B cell (primary cell): ENCODE measurements around the gene LRIG3. TPM values are rescaled to one million over a fixed set of nuclear protein-coding genes. Genes with fewer than 3 reads are reported as not detected.
A peak's percentile ranks its signal among the peaks of the same experiment; 100 is the strongest.

Source experiments
- ATAC-seq: fragments of 200-7000 bp; cut with Tn5 transposase; one replicate; pipeline ENCODE4 v1.10.0; 2021; ENCODE audit warnings: low read depth, mild to moderate bottlenecking, moderate number of reproducible peaks, moderate library complexity
- CTCF ChIA-PET: fragments of 350-600 bp; sonication (Branson Sonifier 250); formaldehyde crosslinking; loops from one replicate; lab custom pipeline; 2021; ENCODE audit warnings: antibody characterized with exemption, inconsistent platforms; lab: Charles Lee
- POLR2A ChIA-PET: fragments of 350-600 bp; sonication (Branson Sonifier 250); formaldehyde crosslinking; loops from one replicate; lab custom pipeline; 2021; ENCODE audit warnings: antibody characterized with exemption; lab: Charles Lee
- DNase-seq: peaks from one replicate; pipeline ENCODE4 v3.0.0; 2013
- H2AFZ ChIP-seq: 2 replicates; pipeline ENCODE4 v1.6.1; 2012; ENCODE audit warnings: mild to moderate bottlenecking, low read depth, low read length; ENCODE audit not compliant: insufficient read depth, poor library complexity, severe bottlenecking
- H3K27ac ChIP-seq, 2 donors: 1 replicate in 1 of 2; 2 replicates in 1 of 2; pipeline ENCODE4 v1.5.1; 2012 to 2013; ENCODE audit warnings: low read length in 2 of 2, mild to moderate bottlenecking in 2 of 2, moderate library complexity in 1 of 2
- H3K27me3 ChIP-seq, 4 experiments: fragments of 200-600 bp in 1 of 4; sonication (generic) in 1 of 4; replicated peaks in 1 of 4; 1 replicate in 2 of 4; 2 replicates in 2 of 4; pipeline versions ENCODE4 v1.6.1 to v1.7.0; 2013 to 2016; ENCODE audit warnings: low read length in 3 of 4, mild to moderate bottlenecking in 2 of 4, mixed read lengths in 1 of 4, moderate library complexity in 1 of 4; ENCODE audit not compliant: insufficient read depth in 4 of 4, control insufficient read depth in 3 of 4; ENCODE audit errors: control extremely low read depth in 1 of 4
- H3K36me3 ChIP-seq, 2 experiments: replicated peaks in 1 of 2; 1 replicate in 1 of 2; 2 replicates in 1 of 2; pipeline versions ENCODE4 v1.6.1 to v1.7.1; 2013; ENCODE audit warnings: low read length in 1 of 2; ENCODE audit not compliant: insufficient read depth in 2 of 2, control insufficient read depth in 1 of 2; ENCODE audit errors: control extremely low read depth in 1 of 2, extremely low read depth in 1 of 2
- H3K4me1 ChIP-seq, 2 donors: fragments of 200-600 bp in 1 of 2; sonication (generic) in 1 of 2; 1 replicate in 1 of 2; 2 replicates in 1 of 2; pipeline versions ENCODE4 v1.5.1 to v1.6.1; 2013 to 2017; ENCODE audit warnings: low read length in 2 of 2; ENCODE audit not compliant: control insufficient read depth in 2 of 2, insufficient read depth in 2 of 2
- H3K4me2 ChIP-seq: replicated peaks from 2 replicates; pipeline ENCODE3; 2012; ENCODE audit warnings: mild to moderate bottlenecking, low read depth, low read length; ENCODE audit not compliant: poor library complexity, severe bottlenecking
- H3K4me3 ChIP-seq, 5 experiments: fragments of 200-600 bp in 1 of 5; sonication (generic) in 1 of 5; 1 replicate in 3 of 5; 2 replicates in 2 of 5; pipeline versions ENCODE4 v1.5.1 to v1.7.0; 2011 to 2016; ENCODE audit warnings: low read length in 4 of 5, mild to moderate bottlenecking in 4 of 5, low read depth in 2 of 5, control low read depth in 1 of 5, moderate library complexity in 1 of 5; ENCODE audit not compliant: insufficient read depth in 1 of 5; ENCODE audit errors: control extremely low read depth in 1 of 5, extremely low read depth in 1 of 5
- H3K79me2 ChIP-seq: fragments of 200-600 bp; sonication (generic); one replicate; pipeline ENCODE4 v1.6.0; 2016; ENCODE audit warnings: low read length; ENCODE audit not compliant: control insufficient read depth, insufficient read depth
- H3K9ac ChIP-seq: fragments of 200-600 bp; sonication (generic); 2 replicates; pipeline ENCODE4 v1.6.1; 2017; ENCODE audit warnings: mild to moderate bottlenecking, low read length, moderate library complexity
- H3K9me3 ChIP-seq, 3 donors: one replicate each; pipeline versions ENCODE4 v1.6.1 to v1.7.1; 2013; ENCODE audit warnings: low read length in 2 of 3; ENCODE audit not compliant: control insufficient read depth in 2 of 3, insufficient read depth in 1 of 3; ENCODE audit errors: control extremely low read depth in 1 of 3
- H4K20me1 ChIP-seq: 2 replicates; pipeline ENCODE4 v1.6.0; 2012; ENCODE audit warnings: mild to moderate bottlenecking, low read length; ENCODE audit not compliant: insufficient read depth, control insufficient read depth, poor library complexity, severe bottlenecking
- H3K27ac Mint-ChIP-seq: one replicate; pipeline ENCODE4 v1.8.0; 2021; ENCODE audit warnings: mixed read lengths
- H3K27me3 Mint-ChIP-seq: one replicate; pipeline ENCODE4 v1.8.0; 2021; ENCODE audit warnings: mixed read lengths
- H3K4me1 Mint-ChIP-seq: one replicate; pipeline ENCODE4 v1.8.0; 2021; ENCODE audit warnings: mixed read lengths
- H3K4me3 Mint-ChIP-seq: one replicate; pipeline ENCODE4 v1.8.0; 2021; ENCODE audit warnings: mixed read lengths
- H3K9me3 Mint-ChIP-seq: one replicate; pipeline ENCODE4 v1.8.0; 2022; ENCODE audit warnings: mixed read lengths; ENCODE audit not compliant: insufficient read depth
- CTCF ChIP-seq: fragments of 200-600 bp; IDR thresholded peaks from one replicate; pipeline ENCODE4 v1.8.0; 2022; ENCODE audit warnings: antibody characterized with exemption, mild to moderate bottlenecking
- EZH2 ChIP-seq: IDR thresholded peaks from 2 replicates; pipeline ENCODE4 v1.6.1; 2012; ENCODE audit warnings: borderline replicate concordance, low read depth, mild to moderate bottlenecking, moderate library complexity, low read length; ENCODE audit not compliant: insufficient read depth, poor library complexity, severe bottlenecking
- WGBS: methylation state at CpG from one replicate; pipeline ENCODE4 v1.1.5; 2013; ENCODE audit warnings: missing lambda C conversion rate; ENCODE audit not compliant: insufficient coverage; 5-methylcytosine and 5-hydroxymethylcytosine counted together
- intact Hi-C: fragments of 100-400 bp; cut with micrococcal nuclease; formaldehyde crosslinking; loops from one replicate; pipeline ENCODE4 v1.10.0; 2022
- polyA minus RNA-seq: library from RNA; depleted of rRNA, polyadenylated mRNA; stranded (reverse); fragments of >200 nt; gene quantifications from 2 replicates; pipeline ENCODE4 v1.2.3, GENCODE V29; 2012
- polyA plus RNA-seq: library from polyadenylated mRNA; depleted of rRNA; stranded (reverse); fragments of >200 nt; gene quantifications from 2 replicates; pipeline ENCODE4 v1.2.3, GENCODE V29; 2012
- total RNA-seq, 2 donors: library from RNA; stranded (reverse); fragments of 120-200 nt in 1 of 2; gene quantifications; 1 replicate in 1 of 2; 2 replicates in 1 of 2; pipeline versions ENCODE4 v1.2.3 to v1.2.4, GENCODE V29; 2013 to 2022

Gene LRIG3, protein sequence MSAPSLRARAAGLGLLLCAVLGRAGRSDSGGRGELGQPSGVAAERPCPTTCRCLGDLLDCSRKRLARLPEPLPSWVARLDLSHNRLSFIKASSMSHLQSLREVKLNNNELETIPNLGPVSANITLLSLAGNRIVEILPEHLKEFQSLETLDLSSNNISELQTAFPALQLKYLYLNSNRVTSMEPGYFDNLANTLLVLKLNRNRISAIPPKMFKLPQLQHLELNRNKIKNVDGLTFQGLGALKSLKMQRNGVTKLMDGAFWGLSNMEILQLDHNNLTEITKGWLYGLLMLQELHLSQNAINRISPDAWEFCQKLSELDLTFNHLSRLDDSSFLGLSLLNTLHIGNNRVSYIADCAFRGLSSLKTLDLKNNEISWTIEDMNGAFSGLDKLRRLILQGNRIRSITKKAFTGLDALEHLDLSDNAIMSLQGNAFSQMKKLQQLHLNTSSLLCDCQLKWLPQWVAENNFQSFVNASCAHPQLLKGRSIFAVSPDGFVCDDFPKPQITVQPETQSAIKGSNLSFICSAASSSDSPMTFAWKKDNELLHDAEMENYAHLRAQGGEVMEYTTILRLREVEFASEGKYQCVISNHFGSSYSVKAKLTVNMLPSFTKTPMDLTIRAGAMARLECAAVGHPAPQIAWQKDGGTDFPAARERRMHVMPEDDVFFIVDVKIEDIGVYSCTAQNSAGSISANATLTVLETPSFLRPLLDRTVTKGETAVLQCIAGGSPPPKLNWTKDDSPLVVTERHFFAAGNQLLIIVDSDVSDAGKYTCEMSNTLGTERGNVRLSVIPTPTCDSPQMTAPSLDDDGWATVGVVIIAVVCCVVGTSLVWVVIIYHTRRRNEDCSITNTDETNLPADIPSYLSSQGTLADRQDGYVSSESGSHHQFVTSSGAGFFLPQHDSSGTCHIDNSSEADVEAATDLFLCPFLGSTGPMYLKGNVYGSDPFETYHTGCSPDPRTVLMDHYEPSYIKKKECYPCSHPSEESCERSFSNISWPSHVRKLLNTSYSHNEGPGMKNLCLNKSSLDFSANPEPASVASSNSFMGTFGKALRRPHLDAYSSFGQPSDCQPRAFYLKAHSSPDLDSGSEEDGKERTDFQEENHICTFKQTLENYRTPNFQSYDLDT
- total RNA-seq = not detected in 2 replicates
- total RNA-seq (2013) = 1.2 TPM
- polyA plus RNA-seq = 0.03 and 0.13 TPM in 2 replicates
- 0.09 and 0.57 TPM in 2 replicates for polyA minus RNA-seq

- DNase-seq (peak; percentile 14), ATAC-seq (peak; percentile 17)
- CTCF ChIA-PET = no interaction called here
Measured at GRCh38 chr12:58920102-58920960, at the start of gene LRIG3. TSS of gene LRIG3 (minus strand) at chr12:58920504. CDS start at chr12:58920235, 269 bp downstream.

More at GRCh38 chr12:58920102-58920960, at the start of gene LRIG3:
- Histone ChIP-seq H3K4me1 (peaks cover 3% of the 10 kb centered on the region in 2 donors), H4K20me1 (no peaks in the 10 kb centered on the region), H3K4me3 (peak within 1 kb of the TSS in 4 of 5 experiments; percentile 3 to 29 (median 23)), H2AFZ (peak within 1 kb of the TSS; percentile 49), H3K27ac (no peak within 1 kb of the TSS), H3K27me3 (peaks cover 0 to 13% (median 10%) of the 10 kb centered on the region in 4 experiments), H3K36me3 (no peaks in the 10 kb centered on the region), H3K9ac (no peak within 1 kb of the TSS), H3K79me2 (no peaks in the 10 kb centered on the region), H3K4me2 (peak within 1 kb of the TSS; percentile 50), H3K9me3 (no peaks in the 10 kb centered on the region)
- POLR2A ChIA-PET = no interaction called here
- 4% methylated on average over 69 of the region's 80 CpGs for WGBS
- Mint-ChIP-seq H3K9me3 (peaks cover 6% of the 10 kb centered on the region), H3K27ac (no peak within 1 kb of the TSS), H3K4me1 (peaks cover 12% of the 10 kb centered on the region), H3K27me3 (peaks cover 31% of the 10 kb centered on the region), H3K4me3 (peak within 1 kb of the TSS; percentile 63)
- intact Hi-C loops = no loop called here
- no peak for TF ChIP-seq EZH2
- no peak for TF ChIP-seq CTCF
